Lower leg skin (tissue), 4 donors: ENCODE results near the gene ACTN4. TPM values are rescaled to one million over a fixed set of nuclear protein-coding genes. Genes with fewer than 3 reads are reported as not detected.

ENCODE experiments used
- DNase-seq, 2 donors: peaks; one replicate each; pipeline ENCODE4 v3.0.0-alpha.2; 2019; ENCODE audit warnings: low spot score in 2 of 2
- H3K4me3 ChIP-seq: fragments of 200-600 bp; sonication (generic); 2 replicates; pipeline ENCODE4 v1.5.1; 2017; ENCODE audit warnings: mild to moderate bottlenecking, low read depth; ENCODE audit not compliant: poor library complexity, severe bottlenecking
- CTCF ChIP-seq, 3 donors: fragments of 450-650 bp; IDR thresholded peaks; one replicate each; pipeline ENCODE4 v1.5.1; 2016; ENCODE audit warnings: antibody characterized with exemption in 3 of 3, mild to moderate bottlenecking in 3 of 3, moderate library complexity in 2 of 3
- POLR2A ChIP-seq, 2 donors: fragments of 450-650 bp; IDR thresholded peaks; one replicate each; pipeline ENCODE4 v1.6.1; 2016 to 2017; ENCODE audit warnings: antibody characterized with exemption in 2 of 2, mild to moderate bottlenecking in 1 of 2, moderate library complexity in 1 of 2
- WGBS, 2 donors: methylation state at CpG; one replicate each; pipeline ENCODE4 v1.1.5; 2018; 5-methylcytosine and 5-hydroxymethylcytosine counted together
- intact Hi-C: fragments of 100-400 bp; cut with DNase I; formaldehyde crosslinking; loops from one replicate; pipeline ENCODE4 v1.15.0; 2023; ENCODE audit warnings: low total_unique reads
- total RNA-seq, 4 donors: library from RNA; depleted of rRNA; stranded (reverse); fragments of >200 nt; gene quantifications; one replicate each; pipeline ENCODE4 v1.1.0, GENCODE V29; 2016

ACTN4 gene
- total RNA-seq, 4 donors from 2014 or later, result 411 to 572 (median 469) TPM

- intact Hi-C loops, result no loop called here
- DNase-seq, result no peak
- no peak overlapping the region for H3K4me3 ChIP-seq
- WGBS, 2 donors, result 89 to 90% methylated on average over 7 of the region's 7 CpGs
- TF ChIP-seq CTCF (IDR thresholded peaks at IDR 0.05), result no peak
These were observed 133.0 kb downstream of the ACTN4 start for GRCh38 chr19:38780443-38780842.

- TF ChIP-seq CTCF (IDR thresholded peaks at IDR 0.05) (no peak), POLR2A (IDR thresholded peaks at IDR 0.05) (no peak)
- no peak overlapping the region for H3K4me3 ChIP-seq
- 67 to 70% methylated on average over 7 of the region's 7 CpGs for WGBS, 2 donors
- intact Hi-C loops, result no loop called here
- no peak for DNase-seq
These were observed 133.6 kb downstream of the ACTN4 start for GRCh38 chr19:38781058-38781457.

Other genes starting within 250 kb of the ACTN4 start
- gene FAM98C, start 244.6 kb upstream of the ACTN4 start, total RNA-seq, result 10 to 100 TPM; 53.6 to 68.5 (median 60.7) TPM
- 1 to 10 TPM; 1.3 to 2.3 (median 1.7) TPM for gene RASGRP4, start 221.4 kb upstream of the ACTN4 start, total RNA-seq
- 10 to 100 TPM in 3 of 4 donors, 1 to 10 TPM in 1; 8.4 to 35.1 (median 16.6) TPM for gene RYR1, start 214.0 kb upstream of the ACTN4 start, total RNA-seq
- 1 to 10 TPM in 3 of 4 donors, under 1 TPM in 1; 0.80 to 9.8 (median 5.6) TPM for gene MAP4K1, start 29.7 kb upstream of the ACTN4 start, total RNA-seq
- gene EIF3K, start 28.5 kb upstream of the ACTN4 start, total RNA-seq, result 100 to 1,000 TPM; 417 to 543 (median 453) TPM
- 10 to 100 TPM in 3 of 4 donors, 1 to 10 TPM in 1; 7.6 to 20.0 (median 12.9) TPM for gene CAPN12, start 96.8 kb downstream of the ACTN4 start, total RNA-seq
- 1,000 to 10,000 TPM in 1 of 4 donors, 100 to 1,000 TPM in 2, 10 to 100 TPM in 1; 36.0 to 1,062 (median 348) TPM for gene LGALS7, start 125.9 kb downstream of the ACTN4 start, total RNA-seq
- gene LGALS7B, start 141.6 kb downstream of the ACTN4 start, total RNA-seq, result 1,000 to 10,000 TPM; 3,936 to 6,716 (median 4,891) TPM
- 1 to 10 TPM; 1.1 to 2.7 (median 1.9) TPM for gene LGALS4, start 165.3 kb downstream of the ACTN4 start, total RNA-seq
- gene ECH1, start 184.1 kb downstream of the ACTN4 start, total RNA-seq, result 100 to 1,000 TPM in 2 of 4 donors, 10 to 100 TPM in 2; 59.4 to 197 (median 109) TPM
- 100 to 1,000 TPM; 147 to 203 (median 177) TPM for gene HNRNPL, start 202.3 kb downstream of the ACTN4 start, total RNA-seq
- gene RINL, start 230.6 kb downstream of the ACTN4 start, total RNA-seq, result 10 to 100 TPM in 3 of 4 donors, 1 to 10 TPM in 1; 5.5 to 14.0 (median 11.6) TPM